GF-D8 (cell line): Measurements from ENCODE around the gene ZDHHC17.
"Not testable (repeated sequence)": the region's sequence is repeated elsewhere in the genome, so short reads cannot be mapped to it uniquely, and the experiment has no call there.

Experiments
- DNase-seq: peaks from one replicate; lab custom pipeline; 2025; lab: John Stamatoyannopoulos, UW

Gene ZDHHC17

DNA sequence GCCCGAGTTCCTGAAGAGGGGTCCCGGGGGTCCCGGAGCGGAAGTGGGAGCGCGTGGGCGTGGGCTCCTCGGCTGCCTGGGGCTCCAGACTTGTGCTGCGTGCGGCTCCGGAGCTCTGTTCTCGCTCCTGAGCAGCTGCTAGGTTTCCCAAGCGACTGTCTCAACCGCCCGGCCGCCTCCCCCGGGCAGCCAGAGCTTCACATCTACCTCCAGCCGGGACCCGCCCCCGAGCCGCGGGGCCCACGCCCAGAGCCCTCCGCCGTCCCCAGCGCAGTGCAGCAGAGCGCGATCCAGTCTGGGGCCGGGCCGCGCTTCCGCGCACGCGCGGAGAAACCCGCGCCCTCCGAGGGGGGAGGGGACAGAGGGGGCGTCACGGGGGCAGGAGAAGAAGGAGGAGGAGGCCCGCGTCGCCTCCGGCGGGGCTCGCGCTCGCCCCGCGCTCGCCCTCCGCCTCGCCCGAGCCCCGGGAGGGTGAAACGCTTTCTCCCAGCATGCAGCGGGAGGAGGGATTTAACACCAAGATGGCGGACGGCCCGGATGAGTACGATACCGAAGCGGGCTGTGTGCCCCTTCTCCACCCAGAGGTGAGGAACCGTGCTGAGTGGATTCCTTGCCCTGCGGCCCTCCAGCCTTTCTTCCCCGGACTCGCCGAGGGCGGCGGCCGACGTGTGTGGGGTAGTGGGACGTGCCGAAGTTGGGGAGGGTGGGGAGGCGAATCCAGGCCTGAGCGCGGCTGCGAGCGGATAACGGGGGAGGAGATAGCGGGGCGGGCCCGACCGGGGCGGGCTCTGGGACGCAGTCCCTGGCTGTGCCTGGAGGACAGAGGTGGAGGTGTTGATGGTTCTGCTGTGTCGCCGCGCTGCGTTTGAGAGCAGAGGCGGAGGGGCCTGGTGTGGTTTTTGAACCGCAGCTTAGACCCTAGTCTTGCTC lies at the start of gene ZDHHC17:
Gene ZDHHC17 (plus strand): TSS at position 370 of the 930 bp plus-strand sequence. CDS start 122 bp downstream, at position 492.
- peak; percentile 88 for DNase-seq

DNA sequence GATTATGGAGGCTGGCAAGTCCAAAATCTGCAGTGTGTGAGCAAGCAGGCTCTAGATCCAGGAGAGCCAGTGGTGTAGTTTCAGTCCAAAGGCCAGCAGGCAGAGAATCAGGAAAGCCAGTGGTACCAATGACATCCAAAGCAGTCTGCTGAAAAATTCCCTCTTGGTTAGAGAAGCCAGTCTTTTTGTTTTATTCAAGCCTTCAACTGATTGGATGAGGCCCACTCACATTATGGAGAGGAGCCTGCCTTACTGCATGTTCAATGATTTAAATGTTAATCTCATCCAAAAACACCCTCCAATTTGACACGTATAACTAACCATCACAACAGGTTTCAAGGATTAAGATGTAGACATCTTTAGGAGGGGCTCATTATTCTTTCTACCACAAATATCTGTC lies 49.5 kb upstream of the ZDHHC17 start:
- no peak for DNase-seq

DNA sequence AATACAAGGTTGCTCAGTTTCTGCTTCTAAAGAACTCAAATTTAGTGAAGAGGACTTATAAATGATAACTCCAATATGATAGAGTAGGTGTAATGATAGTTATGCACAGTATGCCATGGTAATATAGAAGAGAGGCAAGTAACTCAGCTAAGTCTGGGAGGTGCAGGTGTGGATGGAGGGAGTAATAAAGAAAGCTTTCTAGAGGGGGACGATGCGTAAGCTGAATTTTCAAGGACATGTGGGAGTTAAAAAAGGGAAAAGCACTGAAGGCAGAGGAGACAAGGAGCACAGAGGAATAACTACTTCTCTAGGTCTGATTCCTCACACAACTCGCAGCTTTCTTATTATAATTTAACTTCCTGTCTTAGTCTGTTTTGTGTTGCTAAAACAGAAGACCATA lies 49.1 kb upstream of the ZDHHC17 start:
- no peak for DNase-seq

DNA sequence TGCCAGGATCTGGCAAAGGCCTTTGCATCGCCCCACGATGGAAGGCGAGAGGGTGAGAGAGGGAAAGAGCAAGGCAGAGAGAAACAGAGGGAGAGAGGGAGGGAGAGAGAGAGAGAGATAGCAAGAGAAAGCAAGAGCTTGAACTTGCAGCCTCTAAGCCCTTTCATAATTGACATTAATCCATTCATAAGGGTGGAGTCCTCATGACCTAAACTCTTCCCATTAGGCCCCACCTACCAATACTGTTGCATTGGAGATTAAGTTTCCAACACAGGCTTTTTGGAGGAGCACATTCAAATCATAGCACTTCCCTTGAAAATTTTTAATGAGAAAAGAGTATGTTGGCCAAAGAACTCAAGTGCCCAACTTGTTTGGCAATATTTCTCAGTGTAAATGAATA lies 48.6 kb upstream of the ZDHHC17 start:
- no peak for DNase-seq

DNA sequence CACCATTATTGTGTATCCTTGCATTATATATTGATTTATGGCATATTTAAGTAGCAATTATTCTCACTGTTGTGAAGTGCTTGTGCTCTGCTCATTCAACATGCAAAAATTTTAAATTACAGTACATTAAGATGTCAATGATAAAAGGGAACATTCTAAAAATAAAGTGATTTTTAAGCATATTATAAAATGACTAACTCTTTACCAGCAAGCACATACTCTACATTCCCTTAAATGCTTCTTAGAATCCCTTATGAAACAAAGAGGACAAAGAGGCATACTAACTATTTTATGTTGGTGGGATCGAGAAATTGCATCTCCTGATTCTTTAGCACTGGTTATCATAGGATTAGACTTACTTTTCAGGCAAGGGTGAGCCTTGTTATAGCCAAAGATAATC lies 46.6 kb upstream of the ZDHHC17 start:
- no peak for DNase-seq

GRCh38 chr12:76719171-76720041 lies 44.5 kb upstream of the ZDHHC17 start:
- DNase-seq = no peak

DNA sequence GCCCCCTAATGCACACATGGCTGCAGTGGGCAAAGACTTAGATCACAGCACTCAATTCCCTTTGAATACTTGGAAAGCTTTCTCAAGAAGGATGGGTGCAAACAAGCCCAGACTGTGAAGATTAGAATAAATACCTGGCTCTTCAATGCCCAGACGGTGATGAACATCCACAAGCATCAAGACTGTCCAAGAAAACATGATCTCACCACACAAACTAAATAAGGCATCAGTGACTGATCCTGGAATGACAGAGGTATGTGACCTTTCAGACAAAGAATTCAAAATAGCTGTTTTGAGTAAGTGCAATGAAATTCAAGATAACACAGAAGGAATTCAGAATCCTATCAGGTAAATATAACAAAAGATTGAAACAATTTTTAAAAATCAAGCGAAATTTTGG lies 43.8 kb upstream of the ZDHHC17 start:
- DNase-seq = no peak

GRCh38 chr12:76726626-76727025 lies 37.3 kb upstream of the ZDHHC17 start:
- DNase-seq = no peak

GRCh38 chr12:76732188-76732587 lies 31.7 kb upstream of the ZDHHC17 start:
- not testable (repeated sequence) for DNase-seq

- not testable (repeated sequence) for DNase-seq
These were observed 26.2 kb upstream of the ZDHHC17 start for GRCh38 chr12:76737689-76738088.

- no peak for DNase-seq
These were observed 24.9 kb upstream of the ZDHHC17 start for GRCh38 chr12:76738824-76739579.

DNA sequence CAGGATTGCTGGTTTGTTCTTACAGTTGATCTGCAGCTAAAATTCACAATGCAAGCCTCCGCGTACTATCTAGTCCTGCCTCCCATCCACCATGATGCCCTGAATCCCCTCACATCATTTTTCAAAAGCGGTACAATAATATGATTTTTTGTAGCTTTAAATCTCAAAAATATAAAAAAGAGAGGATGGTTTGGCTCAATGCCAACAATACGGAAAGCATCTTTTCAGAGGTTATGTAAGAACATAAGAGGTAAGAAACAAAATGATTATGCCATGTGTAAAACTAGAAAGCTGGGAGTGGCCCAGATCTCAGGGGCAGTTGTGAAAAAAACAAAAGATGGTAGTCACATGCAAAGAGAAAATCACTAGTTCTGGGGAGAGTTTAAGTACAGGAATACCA lies 24.0 kb upstream of the ZDHHC17 start:
- DNase-seq = no peak

- no peak for DNase-seq
These were observed 23.4 kb upstream of the ZDHHC17 start for GRCh38 chr12:76740501-76740900.

GRCh38 chr12:76745343-76745742 lies 18.6 kb upstream of the ZDHHC17 start:
- no peak for DNase-seq

- DNase-seq = peak; percentile 4
These were observed 17.4 kb upstream of the ZDHHC17 start for GRCh38 chr12:76746516-76746915.

GRCh38 chr12:76747245-76747644 lies 16.7 kb upstream of the ZDHHC17 start:
- DNase-seq = no peak

GRCh38 chr12:76755829-76756379 lies 8.0 kb upstream of the ZDHHC17 start:
- DNase-seq = no peak

DNA sequence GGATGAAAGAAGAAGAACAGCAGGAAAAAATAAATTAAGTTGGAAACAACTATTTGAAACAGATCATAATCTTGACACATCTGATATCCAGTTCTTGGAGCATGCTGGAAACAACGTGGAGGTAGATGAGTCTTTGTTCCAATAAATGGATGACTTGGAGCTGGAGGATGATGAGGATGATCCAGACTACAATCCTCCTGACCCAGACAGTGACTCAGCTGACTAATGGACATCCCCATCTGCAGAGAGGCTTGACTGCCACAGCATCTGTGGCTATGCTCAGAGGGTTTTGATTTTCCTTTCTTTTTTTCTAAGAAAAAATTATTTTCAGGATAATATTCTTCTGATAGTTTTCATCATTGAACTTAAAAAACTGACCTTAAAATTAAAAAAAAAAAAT lies 6.2 kb upstream of the ZDHHC17 start:
- no peak for DNase-seq

- DNase-seq = no peak
These were observed 1.3 kb upstream of the ZDHHC17 start for GRCh38 chr12:76762601-76762980.

DNA sequence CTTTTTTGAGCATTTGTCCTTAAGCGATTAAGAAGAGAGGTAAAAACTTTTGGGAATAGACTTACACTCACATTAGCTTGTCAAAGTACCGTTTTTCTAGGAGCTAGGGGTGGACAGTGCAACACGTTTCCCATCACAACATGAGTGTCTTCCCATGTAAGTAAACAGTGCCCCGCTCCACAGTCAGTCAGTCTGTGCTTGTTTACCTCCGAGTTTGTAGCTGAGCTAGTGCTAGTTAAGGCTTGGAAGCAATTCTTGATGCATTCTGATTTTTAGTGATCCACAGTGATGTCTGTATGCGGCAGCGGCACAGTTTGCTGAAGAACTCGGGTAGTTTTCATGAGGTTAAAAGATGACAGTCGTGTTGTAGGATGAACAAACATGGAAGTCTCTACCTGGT lies 941 bp downstream of the ZDHHC17 start:
- no peak for DNase-seq

GRCh38 chr12:76765598-76765997 lies 1.7 kb downstream of the ZDHHC17 start:
- no peak for DNase-seq

- DNase-seq = no peak
These were observed 2.2 kb downstream of the ZDHHC17 start for GRCh38 chr12:76766161-76766560.
